GM23338 (cell line): Measurements from ENCODE around the gene FOXB2. TPM values are rescaled to one million over a fixed set of nuclear protein-coding genes. Genes with fewer than 3 reads are reported as not detected.

Experiments used
- ATAC-seq: fragments of 200-7000 bp; cut with Tn5 transposase; 3 replicates; pipeline ENCODE4 v1.9.1; 2020
- DNase-seq: peaks from one replicate; pipeline ENCODE4 v3.0.0-alpha.2; 2015; ENCODE audit warnings: low spot score
- H2AFZ ChIP-seq: fragments of 200-600 bp; sonication (generic); 2 replicates; pipeline ENCODE4 v1.8.0; 2016; ENCODE audit warnings: antibody characterized with exemption, mild to moderate bottlenecking, moderate library complexity
- H3F3A ChIP-seq: fragments of 200-600 bp; sonication (generic); replicated peaks from 2 replicates; pipeline ENCODE4 v1.8.0; 2017; ENCODE audit warnings: antibody characterized with exemption, mixed run types, low read depth
- H3K27ac ChIP-seq: fragments of 200-600 bp; sonication (generic); 2 replicates; pipeline ENCODE4 v1.6.1; 2016; ENCODE audit warnings: low read depth
- H3K27me3 ChIP-seq: fragments of 200-600 bp; sonication (generic); 2 replicates; pipeline ENCODE4 v1.8.0; 2016; ENCODE audit warnings: mild to moderate bottlenecking, mixed run types, moderate library complexity; ENCODE audit not compliant: insufficient read depth
- H3K36me3 ChIP-seq: fragments of 200-600 bp; sonication (generic); 2 replicates; pipeline ENCODE4 v1.8.0; 2016; ENCODE audit warnings: mild to moderate bottlenecking; ENCODE audit not compliant: insufficient read depth
- H3K4me1 ChIP-seq: fragments of 200-600 bp; sonication (generic); 2 replicates; pipeline ENCODE4 v1.8.0; 2016; ENCODE audit warnings: mild to moderate bottlenecking, moderate library complexity; ENCODE audit not compliant: insufficient read depth
- H3K4me2 ChIP-seq: fragments of 200-600 bp; sonication (generic); 2 replicates; pipeline ENCODE4 v1.7.1; 2017; ENCODE audit warnings: mixed run types
- H3K4me3 ChIP-seq: fragments of 200-600 bp; sonication (generic); 2 replicates; pipeline ENCODE4 v1.6.1; 2016; ENCODE audit warnings: mixed run types
- H3K79me2 ChIP-seq: fragments of 200-600 bp; sonication (generic); replicated peaks from 2 replicates; pipeline ENCODE4 v1.8.0; 2017; ENCODE audit warnings: mild to moderate bottlenecking; ENCODE audit not compliant: insufficient read depth
- H3K9me2 ChIP-seq: fragments of 200-600 bp; sonication (generic); 2 replicates; pipeline ENCODE4 v1.8.0; 2017; ENCODE audit not compliant: insufficient read depth
- H4K20me1 ChIP-seq: fragments of 200-600 bp; sonication (generic); replicated peaks from 2 replicates; pipeline ENCODE4 v1.8.0; 2017; ENCODE audit warnings: mild to moderate bottlenecking; ENCODE audit not compliant: insufficient read depth
- H3K27ac Mint-ChIP-seq: 2 replicates; pipeline ENCODE4 v1.8.0; 2020; ENCODE audit warnings: inconsistent platforms, mild to moderate bottlenecking, moderate library complexity, mixed read lengths
- H3K27me3 Mint-ChIP-seq: 3 replicates; pipeline ENCODE4 v1.8.0; 2022; ENCODE audit warnings: low read depth, mild to moderate bottlenecking, moderate library complexity, mixed read lengths, inconsistent platforms; ENCODE audit not compliant: insufficient read depth, poor library complexity
- H3K36me3 Mint-ChIP-seq: 3 replicates; pipeline ENCODE4 v1.8.0; 2021; ENCODE audit warnings: low read depth, mild to moderate bottlenecking, inconsistent platforms, moderate library complexity, mixed read lengths
- H3K4me1 Mint-ChIP-seq: 3 replicates; pipeline ENCODE4 v1.8.0; 2020; ENCODE audit warnings: mild to moderate bottlenecking, inconsistent platforms, mixed read lengths
- H3K4me3 Mint-ChIP-seq: 3 replicates; pipeline ENCODE4 v1.8.0; 2021; ENCODE audit warnings: moderate library complexity, mild to moderate bottlenecking, inconsistent platforms, mixed read lengths
- H3K9me3 Mint-ChIP-seq: 3 replicates; pipeline ENCODE4 v1.8.0; 2020; ENCODE audit warnings: moderate library complexity, mild to moderate bottlenecking, inconsistent platforms, mixed read lengths
- CREB1 ChIP-seq: fragments of 250-450 bp; sonication (Bioruptor Pico); IDR thresholded peaks from 2 replicates; pipeline ENCODE4 v1.5.0; 2020; ENCODE audit warnings: low read depth, mild to moderate bottlenecking, moderate library complexity
- EZH2 ChIP-seq: fragments of 200-600 bp; sonication (generic); IDR thresholded peaks from one replicate; pipeline ENCODE4 v1.8.0; 2017; ENCODE audit warnings: antibody characterized with exemption, mild to moderate bottlenecking, low read depth; ENCODE audit not compliant: unreplicated experiment
- EZH2phosphoT487 ChIP-seq: fragments of 200-600 bp; sonication (generic); IDR thresholded peaks from one replicate; pipeline ENCODE4 v1.8.1; 2018; ENCODE audit warnings: antibody characterized with exemption; ENCODE audit not compliant: unreplicated experiment
- JUNB ChIP-seq: IDR thresholded peaks from one replicate; pipeline ENCODE4 v1.6.1; 2016; ENCODE audit warnings: antibody characterized with exemption; ENCODE audit not compliant: unreplicated experiment
- NANOG ChIP-seq: IDR thresholded peaks from 2 replicates; pipeline ENCODE4 v1.6.1; 2016; ENCODE audit warnings: antibody characterized with exemption, borderline replicate concordance
- POLR2AphosphoS5 ChIP-seq: IDR thresholded peaks from 2 replicates; pipeline ENCODE4 v1.6.1; 2016; ENCODE audit warnings: antibody characterized with exemption, low read depth
- STAT1 ChIP-seq: IDR thresholded peaks from one replicate; pipeline ENCODE4 v1.6.1; 2016; ENCODE audit warnings: antibody characterized with exemption; ENCODE audit not compliant: unreplicated experiment
- ZNF114 ChIP-seq: fragments of 250-450 bp; sonication (Bioruptor Pico); IDR thresholded peaks from 2 replicates; pipeline ENCODE4 v1.5.0; 2020; ENCODE audit warnings: mild to moderate bottlenecking, moderate library complexity
- ZNF331 ChIP-seq: fragments of 250-450 bp; sonication (Bioruptor Pico); IDR thresholded peaks from 2 replicates; pipeline ENCODE4 v1.5.0; 2020; ENCODE audit warnings: low read depth, mild to moderate bottlenecking, moderate library complexity
- polyA plus RNA-seq: library from polyadenylated mRNA; unstranded; fragments of >200 nt; fragmentation: Nextera tagmentation; extraction: Ambion mirVana; gene quantifications from 2 replicates; pipeline ENCODE4 v1.2.1, GENCODE V29; 2016
- total RNA-seq: library from RNA; depleted of rRNA; stranded (reverse); fragments of >200 nt; shearing (Covaris generic); gene quantifications from 2 replicates; pipeline ENCODE4 v1.2.3, GENCODE V29; 2014
- TF ChIP-seq, protein P1 (sequence below): IDR thresholded peaks from one replicate; pipeline ENCODE4 v1.6.1; 2018; ENCODE audit warnings: antibody characterized with exemption; ENCODE audit not compliant: unreplicated experiment
- TF ChIP-seq, protein P2 (sequence below): fragments of 250-450 bp; sonication (Bioruptor Pico); IDR thresholded peaks from 2 replicates; pipeline ENCODE4 v1.5.0; 2020; ENCODE audit warnings: mild to moderate bottlenecking, moderate library complexity
- TF ChIP-seq, protein P3 (sequence below): IDR thresholded peaks from 2 replicates; pipeline ENCODE4 v1.6.1; 2016; ENCODE audit warnings: antibody characterized with exemption
- TF ChIP-seq, protein P4 (sequence below), 2 experiments: fragments of 200-600 bp in 1 of 2; sonication (generic) in 1 of 2; conservative IDR thresholded peaks; 2 replicates each; pipeline versions ENCODE4 v1.5.1 to v1.6.1; 2016 to 2017; ENCODE audit warnings: antibody characterized with exemption in 2 of 2, low read depth in 2 of 2, mild to moderate bottlenecking in 2 of 2, moderate library complexity in 1 of 2

The FOXB2 gene
- total and polyA plus RNA-seq, 2 experiments from 2014 or later, result not detected

DNA sequence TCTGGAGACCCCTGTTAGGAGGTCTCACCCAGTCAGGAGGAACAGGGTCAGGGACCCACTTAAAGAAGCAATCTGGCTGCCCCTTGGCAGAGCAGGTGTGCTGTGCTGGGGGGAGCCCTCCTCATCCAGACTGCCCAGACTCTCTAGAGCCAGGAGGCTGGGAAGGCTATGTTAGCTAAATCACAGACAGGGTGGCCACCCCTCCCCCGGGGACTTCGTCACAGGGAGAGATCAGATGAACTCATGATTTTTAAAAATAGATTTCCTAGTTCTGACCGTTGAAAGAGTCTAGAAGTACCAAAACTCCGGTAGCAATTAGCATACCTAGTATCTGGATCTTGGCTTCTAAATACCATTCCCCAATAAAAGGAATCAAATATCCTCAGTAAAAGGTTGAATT is 35.0 kb upstream of the FOXB2 start:
- no peaks in the 10 kb centered on the region for H3K27me3 Mint-ChIP-seq
- no peaks in the 10 kb centered on the region for H3K36me3 ChIP-seq
- H3F3A ChIP-seq, result no peaks in the 10 kb centered on the region
- no peak overlapping the region for H3K4me3 Mint-ChIP-seq
- no peaks in the 10 kb centered on the region for H3K4me1 ChIP-seq
- no peaks in the 10 kb centered on the region for H3K9me3 Mint-ChIP-seq
- no peak overlapping the region for H3K27ac ChIP-seq
- no peak for ATAC-seq
- no peak for DNase-seq
- no peak overlapping the region for H2AFZ ChIP-seq
- H3K4me3 ChIP-seq, result no peak overlapping the region
- H3K27ac Mint-ChIP-seq, result no peak overlapping the region
- H3K36me3 Mint-ChIP-seq, result no peaks in the 10 kb centered on the region
- no peak overlapping the region for H3K4me2 ChIP-seq
- no peaks in the 10 kb centered on the region for H3K27me3 ChIP-seq
- no peaks in the 10 kb centered on the region for H3K79me2 ChIP-seq
- no peaks in the 10 kb centered on the region for H4K20me1 ChIP-seq
- H3K9me2 ChIP-seq, result no peaks in the 10 kb centered on the region
- TF ChIP-seq ZNF114 (CRISPR knock-in tag), result no peak
- TF ChIP-seq, protein P1, sequence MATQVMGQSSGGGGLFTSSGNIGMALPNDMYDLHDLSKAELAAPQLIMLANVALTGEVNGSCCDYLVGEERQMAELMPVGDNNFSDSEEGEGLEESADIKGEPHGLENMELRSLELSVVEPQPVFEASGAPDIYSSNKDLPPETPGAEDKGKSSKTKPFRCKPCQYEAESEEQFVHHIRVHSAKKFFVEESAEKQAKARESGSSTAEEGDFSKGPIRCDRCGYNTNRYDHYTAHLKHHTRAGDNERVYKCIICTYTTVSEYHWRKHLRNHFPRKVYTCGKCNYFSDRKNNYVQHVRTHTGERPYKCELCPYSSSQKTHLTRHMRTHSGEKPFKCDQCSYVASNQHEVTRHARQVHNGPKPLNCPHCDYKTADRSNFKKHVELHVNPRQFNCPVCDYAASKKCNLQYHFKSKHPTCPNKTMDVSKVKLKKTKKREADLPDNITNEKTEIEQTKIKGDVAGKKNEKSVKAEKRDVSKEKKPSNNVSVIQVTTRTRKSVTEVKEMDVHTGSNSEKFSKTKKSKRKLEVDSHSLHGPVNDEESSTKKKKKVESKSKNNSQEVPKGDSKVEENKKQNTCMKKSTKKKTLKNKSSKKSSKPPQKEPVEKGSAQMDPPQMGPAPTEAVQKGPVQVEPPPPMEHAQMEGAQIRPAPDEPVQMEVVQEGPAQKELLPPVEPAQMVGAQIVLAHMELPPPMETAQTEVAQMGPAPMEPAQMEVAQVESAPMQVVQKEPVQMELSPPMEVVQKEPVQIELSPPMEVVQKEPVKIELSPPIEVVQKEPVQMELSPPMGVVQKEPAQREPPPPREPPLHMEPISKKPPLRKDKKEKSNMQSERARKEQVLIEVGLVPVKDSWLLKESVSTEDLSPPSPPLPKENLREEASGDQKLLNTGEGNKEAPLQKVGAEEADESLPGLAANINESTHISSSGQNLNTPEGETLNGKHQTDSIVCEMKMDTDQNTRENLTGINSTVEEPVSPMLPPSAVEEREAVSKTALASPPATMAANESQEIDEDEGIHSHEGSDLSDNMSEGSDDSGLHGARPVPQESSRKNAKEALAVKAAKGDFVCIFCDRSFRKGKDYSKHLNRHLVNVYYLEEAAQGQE, result no peak
- TF ChIP-seq EZH2phosphoT487, result no peak
- TF ChIP-seq, protein P2, sequence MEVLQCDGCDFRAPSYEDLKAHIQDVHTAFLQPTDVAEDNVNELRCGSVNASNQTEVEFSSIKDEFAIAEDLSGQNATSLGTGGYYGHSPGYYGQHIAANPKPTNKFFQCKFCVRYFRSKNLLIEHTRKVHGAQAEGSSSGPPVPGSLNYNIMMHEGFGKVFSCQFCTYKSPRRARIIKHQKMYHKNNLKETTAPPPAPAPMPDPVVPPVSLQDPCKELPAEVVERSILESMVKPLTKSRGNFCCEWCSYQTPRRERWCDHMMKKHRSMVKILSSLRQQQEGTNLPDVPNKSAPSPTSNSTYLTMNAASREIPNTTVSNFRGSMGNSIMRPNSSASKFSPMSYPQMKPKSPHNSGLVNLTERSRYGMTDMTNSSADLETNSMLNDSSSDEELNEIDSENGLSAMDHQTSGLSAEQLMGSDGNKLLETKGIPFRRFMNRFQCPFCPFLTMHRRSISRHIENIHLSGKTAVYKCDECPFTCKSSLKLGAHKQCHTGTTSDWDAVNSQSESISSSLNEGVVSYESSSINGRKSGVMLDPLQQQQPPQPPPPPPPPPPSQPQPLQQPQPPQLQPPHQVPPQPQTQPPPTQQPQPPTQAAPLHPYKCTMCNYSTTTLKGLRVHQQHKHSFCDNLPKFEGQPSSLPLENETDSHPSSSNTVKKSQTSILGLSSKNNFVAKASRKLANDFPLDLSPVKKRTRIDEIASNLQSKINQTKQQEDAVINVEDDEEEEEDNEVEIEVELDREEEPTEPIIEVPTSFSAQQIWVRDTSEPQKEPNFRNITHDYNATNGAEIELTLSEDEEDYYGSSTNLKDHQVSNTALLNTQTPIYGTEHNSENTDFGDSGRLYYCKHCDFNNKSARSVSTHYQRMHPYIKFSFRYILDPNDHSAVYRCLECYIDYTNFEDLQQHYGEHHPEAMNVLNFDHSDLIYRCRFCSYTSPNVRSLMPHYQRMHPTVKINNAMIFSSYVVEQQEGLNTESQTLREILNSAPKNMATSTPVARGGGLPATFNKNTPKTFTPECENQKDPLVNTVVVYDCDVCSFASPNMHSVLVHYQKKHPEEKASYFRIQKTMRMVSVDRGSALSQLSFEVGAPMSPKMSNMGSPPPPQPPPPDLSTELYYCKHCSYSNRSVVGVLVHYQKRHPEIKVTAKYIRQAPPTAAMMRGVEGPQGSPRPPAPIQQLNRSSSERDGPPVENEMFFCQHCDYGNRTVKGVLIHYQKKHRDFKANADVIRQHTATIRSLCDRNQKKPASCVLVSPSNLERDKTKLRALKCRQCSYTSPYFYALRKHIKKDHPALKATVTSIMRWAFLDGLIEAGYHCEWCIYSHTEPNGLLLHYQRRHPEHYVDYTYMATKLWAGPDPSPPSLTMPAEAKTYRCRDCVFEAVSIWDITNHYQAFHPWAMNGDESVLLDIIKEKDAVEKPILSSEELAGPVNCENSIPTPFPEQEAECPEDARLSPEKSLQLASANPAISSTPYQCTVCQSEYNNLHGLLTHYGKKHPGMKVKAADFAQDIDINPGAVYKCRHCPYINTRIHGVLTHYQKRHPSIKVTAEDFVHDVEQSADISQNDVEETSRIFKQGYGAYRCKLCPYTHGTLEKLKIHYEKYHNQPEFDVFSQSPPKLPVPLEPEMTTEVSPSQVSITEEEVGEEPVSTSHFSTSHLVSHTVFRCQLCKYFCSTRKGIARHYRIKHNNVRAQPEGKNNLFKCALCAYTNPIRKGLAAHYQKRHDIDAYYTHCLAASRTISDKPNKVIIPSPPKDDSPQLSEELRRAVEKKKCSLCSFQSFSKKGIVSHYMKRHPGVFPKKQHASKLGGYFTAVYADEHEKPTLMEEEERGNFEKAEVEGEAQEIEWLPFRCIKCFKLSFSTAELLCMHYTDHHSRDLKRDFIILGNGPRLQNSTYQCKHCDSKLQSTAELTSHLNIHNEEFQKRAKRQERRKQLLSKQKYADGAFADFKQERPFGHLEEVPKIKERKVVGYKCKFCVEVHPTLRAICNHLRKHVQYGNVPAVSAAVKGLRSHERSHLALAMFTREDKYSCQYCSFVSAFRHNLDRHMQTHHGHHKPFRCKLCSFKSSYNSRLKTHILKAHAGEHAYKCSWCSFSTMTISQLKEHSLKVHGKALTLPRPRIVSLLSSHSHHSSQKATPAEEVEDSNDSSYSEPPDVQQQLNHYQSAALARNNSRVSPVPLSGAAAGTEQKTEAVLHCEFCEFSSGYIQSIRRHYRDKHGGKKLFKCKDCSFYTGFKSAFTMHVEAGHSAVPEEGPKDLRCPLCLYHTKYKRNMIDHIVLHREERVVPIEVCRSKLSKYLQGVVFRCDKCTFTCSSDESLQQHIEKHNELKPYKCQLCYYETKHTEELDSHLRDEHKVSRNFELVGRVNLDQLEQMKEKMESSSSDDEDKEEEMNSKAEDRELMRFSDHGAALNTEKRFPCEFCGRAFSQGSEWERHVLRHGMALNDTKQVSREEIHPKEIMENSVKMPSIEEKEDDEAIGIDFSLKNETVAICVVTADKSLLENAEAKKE (CRISPR knock-in tag), result no peak
- TF ChIP-seq POLR2AphosphoS5, result no peak
- TF ChIP-seq STAT1, result no peak
- no peak for TF ChIP-seq ZNF331 (CRISPR knock-in tag)
- TF ChIP-seq, protein P3, sequence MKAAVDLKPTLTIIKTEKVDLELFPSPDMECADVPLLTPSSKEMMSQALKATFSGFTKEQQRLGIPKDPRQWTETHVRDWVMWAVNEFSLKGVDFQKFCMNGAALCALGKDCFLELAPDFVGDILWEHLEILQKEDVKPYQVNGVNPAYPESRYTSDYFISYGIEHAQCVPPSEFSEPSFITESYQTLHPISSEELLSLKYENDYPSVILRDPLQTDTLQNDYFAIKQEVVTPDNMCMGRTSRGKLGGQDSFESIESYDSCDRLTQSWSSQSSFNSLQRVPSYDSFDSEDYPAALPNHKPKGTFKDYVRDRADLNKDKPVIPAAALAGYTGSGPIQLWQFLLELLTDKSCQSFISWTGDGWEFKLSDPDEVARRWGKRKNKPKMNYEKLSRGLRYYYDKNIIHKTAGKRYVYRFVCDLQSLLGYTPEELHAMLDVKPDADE, result no peak
- TF ChIP-seq EZH2, result no peak
- no peak for TF ChIP-seq NANOG
- TF ChIP-seq, protein P4, sequence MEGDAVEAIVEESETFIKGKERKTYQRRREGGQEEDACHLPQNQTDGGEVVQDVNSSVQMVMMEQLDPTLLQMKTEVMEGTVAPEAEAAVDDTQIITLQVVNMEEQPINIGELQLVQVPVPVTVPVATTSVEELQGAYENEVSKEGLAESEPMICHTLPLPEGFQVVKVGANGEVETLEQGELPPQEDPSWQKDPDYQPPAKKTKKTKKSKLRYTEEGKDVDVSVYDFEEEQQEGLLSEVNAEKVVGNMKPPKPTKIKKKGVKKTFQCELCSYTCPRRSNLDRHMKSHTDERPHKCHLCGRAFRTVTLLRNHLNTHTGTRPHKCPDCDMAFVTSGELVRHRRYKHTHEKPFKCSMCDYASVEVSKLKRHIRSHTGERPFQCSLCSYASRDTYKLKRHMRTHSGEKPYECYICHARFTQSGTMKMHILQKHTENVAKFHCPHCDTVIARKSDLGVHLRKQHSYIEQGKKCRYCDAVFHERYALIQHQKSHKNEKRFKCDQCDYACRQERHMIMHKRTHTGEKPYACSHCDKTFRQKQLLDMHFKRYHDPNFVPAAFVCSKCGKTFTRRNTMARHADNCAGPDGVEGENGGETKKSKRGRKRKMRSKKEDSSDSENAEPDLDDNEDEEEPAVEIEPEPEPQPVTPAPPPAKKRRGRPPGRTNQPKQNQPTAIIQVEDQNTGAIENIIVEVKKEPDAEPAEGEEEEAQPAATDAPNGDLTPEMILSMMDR (conservative IDR thresholded peaks at IDR 0.05; ENCODE audit: low read depth in 2 of 2), result no peak
- TF ChIP-seq CREB1 (CRISPR knock-in tag), result no peak
- no peak for TF ChIP-seq JUNB
- H3K4me1 Mint-ChIP-seq, result peaks cover 3% of the 10 kb centered on the region; the same call in 2 of the 3 replicates
